Smooth muscle cell (in vitro differentiated cells): Measurements from ENCODE around the gene ARID4B. TPM values are rescaled to one million over a fixed set of nuclear protein-coding genes. Genes with fewer than 3 reads are reported as not detected.

Experiments
- DNase-seq: peaks from one replicate; lab custom pipeline; 2025; ENCODE audit not compliant: unreplicated experiment; lab: John Stamatoyannopoulos, UW
- H2AFZ ChIP-seq: fragments of 200-600 bp; sonication (generic); 2 replicates; pipeline ENCODE4 v1.6.0; 2016; ENCODE audit warnings: antibody characterized with exemption, low read depth, mild to moderate bottlenecking
- H3F3A ChIP-seq: fragments of 200-600 bp; sonication (generic); 2 replicates; pipeline ENCODE4 v1.6.0; 2017; ENCODE audit warnings: antibody characterized with exemption, low read depth
- H3K27ac ChIP-seq: fragments of 200-600 bp; sonication (generic); 2 replicates; pipeline ENCODE4 v1.5.1; 2016; ENCODE audit warnings: low read depth, mild to moderate bottlenecking
- H3K27me3 ChIP-seq: fragments of 200-600 bp; sonication (generic); 2 replicates; pipeline ENCODE4 v1.6.1; 2016; ENCODE audit warnings: low read depth, mild to moderate bottlenecking
- H3K36me3 ChIP-seq: fragments of 200-600 bp; sonication (generic); 2 replicates; pipeline ENCODE4 v1.5.1; 2016; ENCODE audit warnings: low read depth
- H3K4me1 ChIP-seq: fragments of 200-600 bp; sonication (generic); 2 replicates; pipeline ENCODE4 v1.5.1; 2016; ENCODE audit warnings: low read depth
- H3K4me2 ChIP-seq: fragments of 200-600 bp; sonication (generic); 2 replicates; pipeline ENCODE4 v1.6.0; 2016; ENCODE audit warnings: mild to moderate bottlenecking
- H3K4me3 ChIP-seq: fragments of 200-600 bp; sonication (generic); 2 replicates; pipeline ENCODE4 v1.5.1; 2016; ENCODE audit warnings: mild to moderate bottlenecking
- H3K79me2 ChIP-seq: fragments of 200-600 bp; sonication (generic); 2 replicates; pipeline ENCODE4 v1.6.0; 2016; ENCODE audit warnings: low read depth, mild to moderate bottlenecking
- H3K9ac ChIP-seq: fragments of 200-600 bp; sonication (generic); 2 replicates; pipeline ENCODE4 v1.6.0; 2016; ENCODE audit warnings: low read depth
- H3K9me3 ChIP-seq: fragments of 200-600 bp; sonication (generic); replicated peaks from 2 replicates; pipeline ENCODE4 v1.5.1; 2016; ENCODE audit warnings: low read depth
- H4K20me1 ChIP-seq: fragments of 200-600 bp; sonication (generic); 2 replicates; pipeline ENCODE4 v1.6.0; 2016; ENCODE audit warnings: low read depth
- CTCF ChIP-seq: fragments of 200-600 bp; sonication (generic); IDR thresholded peaks from 2 replicates; pipeline ENCODE4 v1.5.1; 2017; ENCODE audit warnings: borderline replicate concordance, mild to moderate bottlenecking, antibody characterized with exemption; ENCODE audit not compliant: insufficient read depth, poor library complexity, severe bottlenecking
- WGBS: methylation state at CpG from one replicate; pipeline ENCODE4 v1.1.7; 2016; ENCODE audit warnings: low lambda C conversion rate; 5-methylcytosine and 5-hydroxymethylcytosine counted together
- polyA plus RNA-seq: library from polyadenylated mRNA; unstranded; fragments of >200 nt; fragmentation: Nextera tagmentation; extraction: Ambion mirVana; gene quantifications from 2 replicates; pipeline ENCODE4 v1.2.1, GENCODE V29; 2016
- total RNA-seq: library from RNA; depleted of rRNA; stranded (reverse); fragments of >200 nt; gene quantifications from 2 replicates; pipeline ENCODE4 v1.2.3, GENCODE V29; 2014

Gene ARID4B
- total and polyA plus RNA-seq, 2 experiments from 2014 or later: 29.0 to 33.2 TPM

DNA sequence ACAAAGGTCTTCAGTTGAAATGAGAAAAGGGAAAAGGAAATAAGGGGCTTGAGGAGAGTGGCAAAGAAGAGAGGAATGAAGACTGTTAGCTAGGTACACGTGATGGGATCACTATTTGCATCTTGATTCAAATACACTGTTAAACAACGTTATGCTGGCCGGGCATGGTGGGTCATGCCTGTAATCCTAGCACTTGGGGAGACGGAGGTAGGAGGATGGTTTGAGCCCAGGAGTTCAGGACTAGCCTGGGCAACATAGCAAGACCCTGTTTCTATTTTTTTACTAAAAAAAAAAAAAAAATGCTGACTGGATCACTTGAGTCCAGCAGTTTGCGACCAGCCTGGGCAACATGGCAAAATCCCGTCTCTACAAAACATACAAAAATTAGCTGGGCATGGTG is 169.3 kb downstream of the ARID4B start:
- no peaks in the 10 kb centered on the region for H3F3A ChIP-seq
- H2AFZ ChIP-seq: no peak overlapping the region
- no peak for TF ChIP-seq CTCF
- H3K27me3 ChIP-seq: no peaks in the 10 kb centered on the region
- H3K36me3 ChIP-seq: peaks cover 17% of the 10 kb centered on the region
- peaks cover 7% of the 10 kb centered on the region for H4K20me1 ChIP-seq
- no peaks in the 10 kb centered on the region for H3K9me3 ChIP-seq
- peaks cover 31% of the 10 kb centered on the region for H3K79me2 ChIP-seq
- H3K4me2 ChIP-seq: no peak overlapping the region
- no peak overlapping the region for H3K27ac ChIP-seq
- H3K4me1 ChIP-seq: peaks cover 6% of the 10 kb centered on the region
- DNase-seq: no peak
- WGBS: 98% methylated on average over 5 of the region's 6 CpGs
- no peak overlapping the region for H3K4me3 ChIP-seq
- no peak overlapping the region for H3K9ac ChIP-seq

DNA sequence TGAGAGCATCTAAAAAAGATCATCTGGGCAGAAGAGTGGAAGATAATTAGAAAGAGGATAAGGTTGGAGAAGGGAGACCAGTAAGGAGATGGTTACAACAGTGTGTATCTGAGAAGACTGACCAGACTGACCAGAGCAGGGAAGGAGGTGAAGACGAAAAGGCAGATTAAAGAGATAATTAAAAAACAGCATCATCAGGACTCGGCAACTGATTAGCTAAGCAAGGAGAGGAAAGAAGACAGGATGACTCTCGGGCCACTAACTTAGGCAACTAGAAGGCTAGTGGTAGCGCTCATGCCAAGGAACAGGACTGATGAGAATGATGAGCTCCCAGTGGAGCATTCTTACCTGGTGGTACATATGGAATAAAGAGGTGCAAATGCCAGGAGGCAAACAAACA is 170.8 kb downstream of the ARID4B start:
- Histone ChIP-seq H3K9me3 (no peaks in the 10 kb centered on the region), H3K4me3 (no peak overlapping the region), H3F3A (no peaks in the 10 kb centered on the region), H3K79me2 (peaks cover 31% of the 10 kb centered on the region), H3K27me3 (no peaks in the 10 kb centered on the region), H2AFZ (no peak overlapping the region), H3K27ac (no peak overlapping the region), H3K36me3 (peaks cover 21% of the 10 kb centered on the region), H4K20me1 (peaks cover 7% of the 10 kb centered on the region), H3K4me1 (peaks cover 6% of the 10 kb centered on the region), H3K4me2 (no peak overlapping the region), H3K9ac (no peak overlapping the region)
- WGBS: 94% methylated on average over 4 of the region's 4 CpGs
- no peak for DNase-seq
- no peak for TF ChIP-seq CTCF

DNA sequence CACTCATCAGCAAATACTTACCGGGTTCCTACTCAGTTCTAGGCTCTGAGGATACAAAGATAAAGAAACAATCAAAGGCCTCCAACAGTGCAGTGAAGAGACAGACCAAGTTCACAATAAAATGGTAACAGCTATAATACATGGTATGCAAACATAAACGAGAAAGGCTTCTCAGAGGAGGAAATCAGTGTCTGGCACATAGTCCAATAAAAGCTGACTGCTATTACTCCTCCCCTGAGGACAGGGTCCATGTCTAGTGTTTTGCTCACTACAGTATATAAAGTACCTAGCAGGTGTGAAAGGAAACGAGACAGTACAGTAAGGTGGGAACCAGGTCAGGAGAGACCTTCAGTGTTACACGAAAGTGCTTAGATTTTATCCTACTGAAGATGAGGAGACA is 171.2 kb downstream of the ARID4B start:
- Histone ChIP-seq H3F3A (no peaks in the 10 kb centered on the region), H3K27ac (no peak overlapping the region), H3K79me2 (peaks cover 31% of the 10 kb centered on the region), H3K4me3 (no peak overlapping the region), H3K27me3 (no peaks in the 10 kb centered on the region), H3K4me1 (peaks cover 6% of the 10 kb centered on the region), H4K20me1 (peaks cover 7% of the 10 kb centered on the region), H3K36me3 (peaks cover 24% of the 10 kb centered on the region), H3K9me3 (no peaks in the 10 kb centered on the region), H2AFZ (no peak overlapping the region), H3K9ac (no peak overlapping the region), H3K4me2 (no peak overlapping the region)
- no peak for TF ChIP-seq CTCF
- DNase-seq: no peak
- WGBS: 93% methylated on average over 4 of the region's 4 CpGs

GRCh38 chr1:235156265-235156664 is 171.7 kb downstream of the ARID4B start:
- WGBS: 96% methylated on average over 3 of the region's 3 CpGs
- H3K27ac ChIP-seq: no peak overlapping the region
- no peak overlapping the region for H3K4me3 ChIP-seq
- H3K79me2 ChIP-seq: peaks cover 31% of the 10 kb centered on the region
- no peaks in the 10 kb centered on the region for H3K9me3 ChIP-seq
- no peaks in the 10 kb centered on the region for H3K27me3 ChIP-seq
- no peak overlapping the region for H2AFZ ChIP-seq
- H3K9ac ChIP-seq: no peak overlapping the region
- H3F3A ChIP-seq: no peaks in the 10 kb centered on the region
- H4K20me1 ChIP-seq: peaks cover 7% of the 10 kb centered on the region
- H3K4me1 ChIP-seq: peaks cover 6% of the 10 kb centered on the region
- H3K4me2 ChIP-seq: no peak overlapping the region
- peaks cover 24% of the 10 kb centered on the region for H3K36me3 ChIP-seq
- no peak for DNase-seq
- no peak for TF ChIP-seq CTCF
